Ovary (tissue), 3 donors: ENCODE results near the gene SLC25A41.

ENCODE experiments used
- POLR2A ChIP-seq: fragments of 450-650 bp; IDR thresholded peaks from one replicate; pipeline ENCODE4 v1.6.1; 2017; ENCODE audit warnings: antibody characterized with exemption, mild to moderate bottlenecking, moderate library complexity
- TF ChIP-seq, protein P1 (sequence below), 3 donors: fragments of 450-650 bp in 2 of 3; fragments of 200-600 bp in 1 of 3; IDR thresholded peaks; one replicate each; pipeline versions ENCODE4 v1.5.1 to v1.8.0; 2016 to 2022; ENCODE audit warnings: antibody characterized with exemption in 3 of 3, mild to moderate bottlenecking in 1 of 3
- donor health status: DM: no; HTN: no; CAD: no.

DNA sequence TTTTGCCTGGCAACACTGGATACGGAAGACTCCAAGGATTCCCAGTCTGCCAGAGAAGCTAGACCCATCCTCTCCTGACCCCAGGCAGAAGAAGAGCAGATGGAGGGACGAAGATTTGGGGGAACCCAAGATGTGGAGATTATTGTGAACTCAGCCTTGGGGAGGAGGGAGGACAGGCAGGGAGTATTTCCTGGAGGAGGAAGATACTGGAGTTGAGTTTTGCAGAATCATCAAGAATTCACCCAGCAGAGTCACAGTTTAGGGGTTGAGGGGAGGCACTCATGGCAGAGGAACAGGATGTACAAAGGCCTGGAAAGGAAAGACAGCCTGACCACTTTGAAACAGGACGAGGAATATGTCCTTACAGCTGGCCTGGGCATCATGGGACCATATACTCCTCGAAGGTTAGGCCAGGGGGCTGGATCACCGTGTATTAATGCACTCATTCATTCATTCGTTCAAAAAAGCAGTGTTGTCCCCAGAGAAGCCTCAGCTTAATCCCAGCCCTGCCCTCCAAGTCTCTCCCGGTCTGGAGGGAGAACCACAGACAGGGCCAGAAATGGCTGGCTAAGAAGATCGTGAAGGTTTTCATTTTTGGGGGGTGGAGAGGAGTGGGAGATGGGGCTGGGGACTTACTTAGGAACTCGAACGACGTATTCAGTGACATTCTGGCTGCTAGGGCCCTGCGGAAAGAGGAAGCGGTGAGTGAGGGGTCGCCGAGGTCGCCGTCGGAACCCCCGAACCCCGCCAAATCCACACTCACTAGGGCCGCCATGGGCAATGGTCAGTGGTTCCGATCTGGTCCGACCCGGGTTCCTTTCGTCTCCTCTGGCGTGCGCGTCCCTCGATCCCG is 41.1 kb downstream of the SLC25A41 start:
- TF ChIP-seq, protein P1, sequence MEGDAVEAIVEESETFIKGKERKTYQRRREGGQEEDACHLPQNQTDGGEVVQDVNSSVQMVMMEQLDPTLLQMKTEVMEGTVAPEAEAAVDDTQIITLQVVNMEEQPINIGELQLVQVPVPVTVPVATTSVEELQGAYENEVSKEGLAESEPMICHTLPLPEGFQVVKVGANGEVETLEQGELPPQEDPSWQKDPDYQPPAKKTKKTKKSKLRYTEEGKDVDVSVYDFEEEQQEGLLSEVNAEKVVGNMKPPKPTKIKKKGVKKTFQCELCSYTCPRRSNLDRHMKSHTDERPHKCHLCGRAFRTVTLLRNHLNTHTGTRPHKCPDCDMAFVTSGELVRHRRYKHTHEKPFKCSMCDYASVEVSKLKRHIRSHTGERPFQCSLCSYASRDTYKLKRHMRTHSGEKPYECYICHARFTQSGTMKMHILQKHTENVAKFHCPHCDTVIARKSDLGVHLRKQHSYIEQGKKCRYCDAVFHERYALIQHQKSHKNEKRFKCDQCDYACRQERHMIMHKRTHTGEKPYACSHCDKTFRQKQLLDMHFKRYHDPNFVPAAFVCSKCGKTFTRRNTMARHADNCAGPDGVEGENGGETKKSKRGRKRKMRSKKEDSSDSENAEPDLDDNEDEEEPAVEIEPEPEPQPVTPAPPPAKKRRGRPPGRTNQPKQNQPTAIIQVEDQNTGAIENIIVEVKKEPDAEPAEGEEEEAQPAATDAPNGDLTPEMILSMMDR (IDR thresholded peaks at IDR 0.05), result no peak
- TF ChIP-seq POLR2A, result no peak
